IMR-90 (cell line): ENCODE results near the gene FAM114A2. TPM values are rescaled to one million over a fixed set of nuclear protein-coding genes. Genes with fewer than 3 reads are reported as not detected.

ENCODE experiments used
- ATAC-seq: fragments of 200-7000 bp; cut with Tn5 transposase; 2 replicates; pipeline ENCODE4 v1.9.1; 2020; ENCODE audit warnings: low read depth, mild to moderate bottlenecking, moderate library complexity
- BruUV-seq: library from RNA; stranded (reverse); fragments of 400-500 nt; replicated peaks from 2 replicates; lab custom pipeline; 2021; lab: Mats Ljungman, UMichigan
- CTCF ChIA-PET: fragments of 300-600 bp; formaldehyde crosslinking; extraction: SDS; loops from one replicate; lab custom pipeline; 2021; ENCODE audit warnings: antibody characterized with exemption; lab: Yijun Ruan, JAX
- POLR2A ChIA-PET: fragments of 300-600 bp; sonication (Branson Sonifier 250); formaldehyde crosslinking; loops from one replicate; lab custom pipeline; 2022; ENCODE audit warnings: antibody characterized with exemption; ENCODE audit not compliant: unreplicated experiment; lab: Charles Lee
- DNase-seq: peaks from one replicate; pipeline ENCODE4 v3.0.0; 2013
- H2AFZ ChIP-seq: replicated peaks from 2 replicates; pipeline ENCODE3; 2013; ENCODE audit warnings: low read length, mild to moderate bottlenecking; ENCODE audit not compliant: poor library complexity
- H2AK5ac ChIP-seq: 2 replicates; pipeline ENCODE4 v1.6.1; 2013; ENCODE audit warnings: low read depth, low read length, inconsistent platforms
- H2AK9ac ChIP-seq: replicated peaks from 2 replicates; pipeline ENCODE3; 2013; ENCODE audit warnings: mild to moderate bottlenecking, low read depth, low read length, moderate library complexity; ENCODE audit not compliant: poor library complexity
- H2BK120ac ChIP-seq: 2 replicates; pipeline ENCODE4 v1.6.1; 2013; ENCODE audit warnings: low read depth, low read length, inconsistent platforms
- H2BK15ac ChIP-seq: 3 replicates; pipeline ENCODE4 v1.6.1; 2013; ENCODE audit warnings: low read depth, low read length, inconsistent platforms
- H2BK20ac ChIP-seq: 2 replicates; pipeline ENCODE4 v1.6.1; 2013; ENCODE audit warnings: low read depth, mild to moderate bottlenecking, inconsistent platforms, low read length, moderate library complexity
- H2BK5ac ChIP-seq: 2 replicates; pipeline ENCODE4 v1.6.1; 2013; ENCODE audit warnings: mild to moderate bottlenecking, low read depth, low read length, inconsistent platforms; ENCODE audit not compliant: poor library complexity, severe bottlenecking
- H3K14ac ChIP-seq: replicated peaks from 2 replicates; pipeline ENCODE4 v1.6.1; 2013; ENCODE audit warnings: low read depth, low read length, inconsistent platforms
- H3K18ac ChIP-seq: 2 replicates; pipeline ENCODE4 v1.6.1; 2013; ENCODE audit warnings: low read depth, low read length, control low read depth
- H3K23ac ChIP-seq: 2 replicates; pipeline ENCODE4 v1.6.1; 2013; ENCODE audit warnings: low read depth, low read length, inconsistent platforms
- H3K27ac ChIP-seq: 2 replicates; pipeline ENCODE4 v1.5.1; 2013; ENCODE audit warnings: mild to moderate bottlenecking, control low read depth, low read length; ENCODE audit not compliant: insufficient read depth
- H3K27me3 ChIP-seq: 2 replicates; pipeline ENCODE4 v1.6.1; 2013; ENCODE audit warnings: low read length; ENCODE audit not compliant: control insufficient read depth, insufficient read depth
- H3K36me3 ChIP-seq: 2 replicates; pipeline ENCODE4 v1.6.1; 2013; ENCODE audit warnings: low read length, mixed read lengths; ENCODE audit not compliant: control insufficient read depth, insufficient read depth
- H3K4ac ChIP-seq: 2 replicates; pipeline ENCODE4 v1.6.1; 2013; ENCODE audit warnings: low read depth, low read length, inconsistent platforms
- H3K4me1 ChIP-seq: 2 replicates; pipeline ENCODE4 v1.6.1; 2013; ENCODE audit warnings: low read length, mixed read lengths; ENCODE audit not compliant: control insufficient read depth, insufficient read depth
- H3K4me2 ChIP-seq: 2 replicates; pipeline ENCODE4 v1.6.1; 2013; ENCODE audit warnings: low read depth, mild to moderate bottlenecking, control low read depth, low read length, moderate library complexity
- H3K4me3 ChIP-seq: 2 replicates; pipeline ENCODE4 v1.5.1; 2013; ENCODE audit warnings: low read depth, mild to moderate bottlenecking, control low read depth, low read length, moderate library complexity; ENCODE audit not compliant: insufficient read depth
- H3K56ac ChIP-seq: 2 replicates; pipeline ENCODE4 v1.6.1; 2013; ENCODE audit warnings: low read length, inconsistent platforms; ENCODE audit not compliant: insufficient read depth; ENCODE audit errors: extremely low read depth
- H3K79me1 ChIP-seq, 2 experiments: 2 replicates each; pipeline ENCODE4 v1.6.1; 2013; ENCODE audit warnings: low read length in 2 of 2, inconsistent platforms in 1 of 2, low read depth in 1 of 2
- H3K9ac ChIP-seq: 2 replicates; pipeline ENCODE4 v1.6.1; 2013; ENCODE audit warnings: low read depth, low read length, control low read depth
- H3K9me1 ChIP-seq: 2 replicates; pipeline ENCODE4 v1.6.1; 2013; ENCODE audit warnings: low read length, inconsistent platforms; ENCODE audit not compliant: insufficient read depth
- H3K9me3 ChIP-seq: 2 replicates; pipeline ENCODE4 v1.6.1; 2013; ENCODE audit warnings: low read length; ENCODE audit not compliant: control insufficient read depth, insufficient read depth
- H4K20me1 ChIP-seq: 2 replicates; pipeline ENCODE4 v1.6.1; 2013; ENCODE audit warnings: low read length, inconsistent platforms; ENCODE audit not compliant: insufficient read depth
- H4K5ac ChIP-seq: 2 replicates; pipeline ENCODE4 v1.6.1; 2013; ENCODE audit warnings: mild to moderate bottlenecking, low read depth, low read length, control low read depth
- H4K8ac ChIP-seq, 2 experiments: 2 replicates each; pipeline ENCODE4 v1.6.1; 2013; ENCODE audit warnings: low read depth in 2 of 2, low read length in 2 of 2, control low read depth in 1 of 2, inconsistent platforms in 1 of 2
- H4K91ac ChIP-seq: 2 replicates; pipeline ENCODE4 v1.6.1; 2013; ENCODE audit warnings: low read depth, low read length, inconsistent platforms; ENCODE audit not compliant: insufficient read depth
- BHLHE40 ChIP-seq: fragments of 150-350 bp; IDR thresholded peaks from 2 replicates; pipeline ENCODE4 v1.6.1; 2016; ENCODE audit warnings: mild to moderate bottlenecking, low read depth, low read length
- CEBPB ChIP-seq: IDR thresholded peaks from 2 replicates; pipeline ENCODE4 v1.6.1; 2012; ENCODE audit warnings: low read depth, low read length, improper control_type of control experiment
- CHD1 ChIP-seq: IDR thresholded peaks from 2 replicates; pipeline ENCODE4 v1.6.1; 2012; ENCODE audit warnings: low read depth, low read length, improper control_type of control experiment
- CTCF ChIP-seq: conservative IDR thresholded peaks from 2 replicates; pipeline ENCODE4 v1.5.1; 2012; ENCODE audit warnings: mild to moderate bottlenecking, low read depth, low read length, improper control_type of control experiment
- MAFK ChIP-seq: IDR thresholded peaks from 2 replicates; pipeline ENCODE4 v1.6.1; 2012; ENCODE audit warnings: low read depth, low read length, improper control_type of control experiment
- MAZ ChIP-seq: IDR thresholded peaks from 2 replicates; pipeline ENCODE4 v1.6.1; 2012; ENCODE audit warnings: low read depth, mild to moderate bottlenecking, low read length, improper control_type of control experiment, moderate library complexity, borderline replicate concordance
- MXI1 ChIP-seq: IDR thresholded peaks from 2 replicates; pipeline ENCODE4 v1.6.1; 2012; ENCODE audit warnings: low read depth, mild to moderate bottlenecking, low read length, moderate library complexity, borderline replicate concordance
- NFE2L2 ChIP-seq: fragments of 150-350 bp; IDR thresholded peaks from 2 replicates; pipeline ENCODE4 v1.6.1; 2016; ENCODE audit warnings: low read depth, mild to moderate bottlenecking, low read length
- RAD21 ChIP-seq: IDR thresholded peaks from 2 replicates; pipeline ENCODE4 v1.6.1; 2012; ENCODE audit warnings: low read length, improper control_type of control experiment
- RCOR1 ChIP-seq: IDR thresholded peaks from 2 replicates; pipeline ENCODE4 v1.6.1; 2012; ENCODE audit warnings: mild to moderate bottlenecking, low read length, improper control_type of control experiment; ENCODE audit not compliant: insufficient replicate concordance
- SMC3 ChIP-seq: fragments of 150-350 bp; IDR thresholded peaks from 2 replicates; pipeline ENCODE4 v1.6.1; 2016; ENCODE audit warnings: low read depth, mild to moderate bottlenecking, antibody characterized with exemption, low read length, moderate library complexity
- WGBS, 2 experiments: methylation state at CpG; one replicate each; pipeline versions ENCODE4 v1.1.5 to v1.1.7; 2013; ENCODE audit warnings: missing lambda C conversion rate in 2 of 2; ENCODE audit not compliant: insufficient read length in 1 of 2; ENCODE audit errors: extremely low coverage in 2 of 2; 5-methylcytosine and 5-hydroxymethylcytosine counted together
- dilution Hi-C: fragments of 300-500 bp; cut with HindIII; formaldehyde crosslinking; loops from one replicate; pipeline ENCODE4 v1.14.3; 2018; ENCODE audit warnings: low sequenced_read_pairs; ENCODE audit not compliant: unreplicated experiment
- in situ Hi-C: fragments of 300-500 bp; cut with MboI; formaldehyde crosslinking; loops from 3 replicates; pipeline ENCODE4 v1.14.3; 2019; ENCODE audit warnings: low sequenced_read_pairs, inconsistent platforms, mixed read lengths
- intact Hi-C: fragments of 100-400 bp; cut with micrococcal nuclease; formaldehyde crosslinking; loops from 2 replicates; pipeline ENCODE4 v1.10.0; 2022
- polyA plus RNA-seq, 3 experiments: library from polyadenylated mRNA; depleted of rRNA; stranded (reverse); fragments of >200 nt; gene quantifications; 2 replicates each; pipeline ENCODE4 v1.2.3, GENCODE V29; 2012; ENCODE audit warnings: low replicate concordance in 1 of 3
- total RNA-seq: library from RNA; depleted of rRNA; stranded (reverse); fragments of >200 nt; gene quantifications from 2 replicates; pipeline ENCODE4 v1.2.3, GENCODE V29; 2012

The FAM114A2 gene
- total and polyA plus RNA-seq, 2 of the 4 experiments (the other 2 are of a cell fraction): 13.2 to 41.2 TPM

- TF ChIP-seq CTCF (no peak), RCOR1 (no peak), CHD1 (no peak)
Measured at GRCh38 chr5:154038707-154039457, at the start of gene FAM114A2, which contains the start of gene MFAP3 (continued).

DNA sequence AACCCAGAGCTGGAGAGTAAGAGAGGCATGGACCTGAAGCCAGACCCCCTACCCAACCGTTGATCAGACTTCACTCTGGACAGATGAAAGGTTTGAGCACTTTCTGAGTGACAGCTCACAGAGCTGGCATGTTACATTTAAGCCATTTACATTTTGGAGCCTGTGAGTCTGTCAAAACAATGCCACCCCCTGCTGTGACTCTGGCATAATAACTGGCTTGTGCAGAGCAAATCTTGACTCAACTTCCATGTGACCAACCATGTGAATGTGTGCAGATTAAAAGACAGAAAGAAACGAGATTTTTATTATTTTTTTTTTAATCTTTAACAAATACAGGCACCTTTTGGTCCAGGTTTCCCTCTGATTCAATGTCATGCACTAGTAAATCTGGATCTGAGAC is 48.5 kb upstream of the FAM114A2 start:
- H2AK9ac ChIP-seq: no peak overlapping the region
- peaks cover 17% of the 10 kb centered on the region for H3K27me3 ChIP-seq
- H3K14ac ChIP-seq: no peak overlapping the region
- H3K36me3 ChIP-seq: no peaks in the 10 kb centered on the region
- dilution Hi-C loops: no loop called here
- in situ Hi-C loops: no loop called here
- H3K27ac ChIP-seq: no peak overlapping the region
- H3K4ac ChIP-seq: no peak overlapping the region
- no peaks in the 10 kb centered on the region for H3K9me1 ChIP-seq
- no peak for TF ChIP-seq MAZ
- no peak for TF ChIP-seq CTCF
- TF ChIP-seq CEBPB: no peak
- no peak for TF ChIP-seq MAFK
- no peak for TF ChIP-seq SMC3
- TF ChIP-seq BHLHE40: no peak
- no peak for TF ChIP-seq NFE2L2
- no peak for TF ChIP-seq RAD21
- TF ChIP-seq MXI1: no peak
- TF ChIP-seq CHD1: no peak
- H4K8ac ChIP-seq: no peak overlapping the region
- H2BK15ac ChIP-seq: no peak overlapping the region
- H3K18ac ChIP-seq: no peak overlapping the region
- H2AK5ac ChIP-seq: no peak overlapping the region
- BruUV-seq: no TSS peak
- H2BK120ac ChIP-seq: no peak overlapping the region
- no peak overlapping the region for H3K56ac ChIP-seq
- no peaks in the 10 kb centered on the region for H3K4me1 ChIP-seq
- H4K20me1 ChIP-seq: no peaks in the 10 kb centered on the region
- CTCF ChIA-PET: interaction anchor here (0.5 to 1.2 kb wide), 2 partner anchors 14 to 334 kb away, joined by 3 to 4 read pairs; no protein-coding TSS in a partner anchor
- no peaks in the 10 kb centered on the region for H3K9me3 ChIP-seq
- no peak overlapping the region for H2AFZ ChIP-seq
- no peak overlapping the region for H4K91ac ChIP-seq
- H3K23ac ChIP-seq: no peak overlapping the region
- intact Hi-C loops: no loop called here
- no peak overlapping the region for H2BK5ac ChIP-seq
- POLR2A ChIA-PET: no interaction called here
- no CpG with 5 or more reads among the region's 2 CpGs for WGBS, 2 experiments
- no peak overlapping the region for H2BK20ac ChIP-seq
- DNase-seq (no peak), ATAC-seq (no peak)
- H4K5ac ChIP-seq: no peak overlapping the region
- H3K79me1 ChIP-seq: no peaks in the 10 kb centered on the region
- no peak overlapping the region for H3K9ac ChIP-seq
- H3K4me3 ChIP-seq: no peak overlapping the region
- H3K4me2 ChIP-seq: no peak overlapping the region
